ENCODE measurements around the gene SLC30A3. TPM values are rescaled to one million over a fixed set of nuclear protein-coding genes. Genes with fewer than 3 reads are reported as not detected.

The SLC30A3 gene
- 0.09 TPM in 1 of 2 replicates, not detected in the other for total RNA-seq

GRCh38 chr2:27262379-27263286, at the start of gene SLC30A3:
SLC30A3 (minus strand) TSS chr2:27263047; CDS start chr2:27262906, 141 bp downstream.

GRCh38 chr2:27308359-27308881, 45.6 kb upstream of the SLC30A3 start, which contains the start of gene UCN:
UCN (minus strand) TSS chr2:27308445; CDS start chr2:27307895, 550 bp downstream.

GRCh38 chr2:27281855-27282559, 19.2 kb upstream of the SLC30A3 start, which contains the start of gene TRIM54:
TRIM54 (plus strand) TSS chr2:27282429; CDS start chr2:27282732, 303 bp downstream.

GRCh38 chr2:27275211-27276150, 12.6 kb upstream of the SLC30A3 start, which contains the start of gene DNAJC5G:
DNAJC5G (plus strand) TSS chr2:27275433; CDS start chr2:27276729, 1,296 bp downstream.

GRCh38 chr2:27217173-27218121, 45.4 kb downstream of the SLC30A3 start, which contains the start of gene CAD:
CAD (plus strand) TSS chr2:27217369; CDS start chr2:27217552, 183 bp downstream.

GRCh38 chr2:27211943-27212625, 50.8 kb downstream of the SLC30A3 start, which contains the start of the genes ATRAID and SLC5A6:
ATRAID (plus strand) TSS chr2:27212041; CDS start chr2:27212369, 328 bp downstream.
SLC5A6 (minus strand) TSS chr2:27212268; CDS start chr2:27207650, 4,618 bp downstream.

Other genes with a start within 250 kb of the SLC30A3 start
- gene TMEM214, start 230.1 kb downstream of the SLC30A3 start, total RNA-seq, result 49.3 and 60.7 TPM in 2 replicates
- gene AGBL5, start 211.4 kb downstream of the SLC30A3 start, total RNA-seq, result 25.1 and 25.8 TPM in 2 replicates
- gene OST4, start 191.4 kb downstream of the SLC30A3 start, total RNA-seq, result 334 and 797 TPM in 2 replicates
- 394 and 462 TPM in 2 replicates for gene EMILIN1, start 184.4 kb downstream of the SLC30A3 start, total RNA-seq
- gene KHK, start 176.3 kb downstream of the SLC30A3 start, total RNA-seq, result 0.59 and 1.2 TPM in 2 replicates
- 10.4 and 13.2 TPM in 2 replicates for gene CGREF1, start 143.9 kb downstream of the SLC30A3 start, total RNA-seq
- not detected in 2 replicates for gene ABHD1, start 139.2 kb downstream of the SLC30A3 start, total RNA-seq
- 41.3 and 46.9 TPM in 2 replicates for gene PREB, start 128.4 kb downstream of the SLC30A3 start, total RNA-seq
- not detected in 2 replicates for gene PRR30, start 123.6 kb downstream of the SLC30A3 start, total RNA-seq
- not detected in 2 replicates for gene TCF23, start 114.0 kb downstream of the SLC30A3 start, total RNA-seq
- gene ATRAID, start 51.0 kb downstream of the SLC30A3 start, total RNA-seq, result 128 and 271 TPM in 2 replicates
- 20.8 and 37.6 TPM in 2 replicates for gene SLC5A6, start 50.8 kb downstream of the SLC30A3 start, total RNA-seq
- gene CAD, start 45.7 kb downstream of the SLC30A3 start, total RNA-seq, result 32.1 and 72.8 TPM in 2 replicates
- gene DNAJC5G, start 12.4 kb upstream of the SLC30A3 start, total RNA-seq, result not detected in 2 replicates
- not detected in 2 replicates for gene TRIM54, start 19.4 kb upstream of the SLC30A3 start, total RNA-seq
- gene UCN, start 45.4 kb upstream of the SLC30A3 start, total RNA-seq, result 0.30 and 0.42 TPM in 2 replicates
- 73.6 and 107 TPM in 2 replicates for gene MPV17, start 60.0 kb upstream of the SLC30A3 start, total RNA-seq
- gene GTF3C2, start 93.7 kb upstream of the SLC30A3 start, total RNA-seq, result 28.8 and 35.8 TPM in 2 replicates
- 17.8 and 23.0 TPM in 2 replicates for gene EIF2B4, start 107.3 kb upstream of the SLC30A3 start, total RNA-seq
- gene SNX17, start 107.6 kb upstream of the SLC30A3 start, total RNA-seq, result 113 and 139 TPM in 2 replicates
- gene ZNF513, start 117.7 kb upstream of the SLC30A3 start, total RNA-seq, result 9.8 and 11.6 TPM in 2 replicates
- 56.4 and 77.7 TPM in 2 replicates for gene PPM1G, start 146.5 kb upstream of the SLC30A3 start, total RNA-seq
- gene NRBP1, start 165.6 kb upstream of the SLC30A3 start, total RNA-seq, result 104 and 112 TPM in 2 replicates
- not detected in 2 replicates for gene KRTCAP3, start 179.3 kb upstream of the SLC30A3 start, total RNA-seq
- gene IFT172, start 226.7 kb upstream of the SLC30A3 start, total RNA-seq, result 35.2 and 43.1 TPM in 2 replicates
- gene FNDC4, start 232.2 kb upstream of the SLC30A3 start, total RNA-seq, result 10.7 and 17.3 TPM in 2 replicates
- 0.51 and 0.89 TPM in 2 replicates for gene GCKR, start 233.8 kb upstream of the SLC30A3 start, total RNA-seq

Measured in smooth muscle cell of the umbilical artery (primary cell).